ENCODE measurements around the gene UGT1A1. TPM values are rescaled to one million over a fixed set of nuclear protein-coding genes. Genes with fewer than 3 reads are reported as not detected.

Gene UGT1A1
- total and polyA plus RNA-seq, 2 of the 13 experiments (the other 11 are each of a cell fraction or from before 2014, with no cell fraction given) = 0.69 to 0.75 TPM

GRCh38 chr2:233758849-233759248 is 1.2 kb upstream of the UGT1A1 start (continued):
- TF ChIP-seq KAT2B (IDR thresholded peaks at IDR 0.05; ENCODE audit: borderline replicate concordance, low read depth, low read length) (no peak), MLLT10 (CRISPR knock-in tag; IDR thresholded peaks at IDR 0.05) (no peak), HDAC2 (CRISPR knock-in tag; IDR thresholded peaks at IDR 0.05) (no peak), PITX1 (CRISPR knock-in tag; IDR thresholded peaks at IDR 0.05) (no peak), MIXL1 (CRISPR knock-in tag; IDR thresholded peaks at IDR 0.05) (peak; percentile 65), ZNF670 (CRISPR knock-in tag; IDR thresholded peaks at IDR 0.05; ENCODE audit: borderline replicate concordance) (0 out of 2 replicates have a peak, but pooled peaks have one; percentile 19), PPARG (CRISPR knock-in tag; conservative IDR thresholded peaks at IDR 0.05) (0 out of 2 replicates have a peak, but pooled peaks have one; percentile 34), HIVEP1 (CRISPR knock-in tag; IDR thresholded peaks at IDR 0.05) (no peak), SRSF1 (optimal IDR thresholded peaks at IDR 0.05; ENCODE audit: low read depth, low read length) (no peak), ATM (IDR thresholded peaks at IDR 0.05; ENCODE audit: borderline replicate concordance) (no peak), CTCF (CRISPR knock-in tag; IDR thresholded peaks at IDR 0.05) (no peak), KDM5A (IDR thresholded peaks at IDR 0.05; ENCODE audit: borderline replicate concordance, low read length) (no peak), KLF11 (CRISPR knock-in tag; IDR thresholded peaks at IDR 0.05) (no peak), ARHGAP35 (CRISPR knock-in tag; IDR thresholded peaks at IDR 0.05; ENCODE audit: borderline replicate concordance) (no peak), GATAD2A (CRISPR knock-in tag; IDR thresholded peaks at IDR 0.05) (no peak), ETV5 (CRISPR knock-in tag; IDR thresholded peaks at IDR 0.05; ENCODE audit: borderline replicate concordance) (no peak), FLYWCH1 (CRISPR knock-in tag; IDR thresholded peaks at IDR 0.05) (no peak), ZNF101 (CRISPR knock-in tag; IDR thresholded peaks at IDR 0.05; ENCODE audit: borderline replicate concordance, low read depth) (no peak), POGZ (CRISPR knock-in tag; IDR thresholded peaks at IDR 0.05) (no peak), FOXO4 (CRISPR knock-in tag; conservative IDR thresholded peaks at IDR 0.05) (no peak), ZNF263 (CRISPR knock-in tag; IDR thresholded peaks at IDR 0.05) (no peak)
- TF ChIP-seq, protein P1, sequence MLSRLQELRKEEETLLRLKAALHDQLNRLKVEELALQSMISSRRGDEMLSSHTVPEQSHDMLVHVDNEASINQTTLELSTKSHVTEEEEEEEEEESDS (CRISPR knock-in tag; IDR thresholded peaks at IDR 0.05; ENCODE audit: borderline replicate concordance) = no peak
- TF ChIP-seq, protein P2, sequence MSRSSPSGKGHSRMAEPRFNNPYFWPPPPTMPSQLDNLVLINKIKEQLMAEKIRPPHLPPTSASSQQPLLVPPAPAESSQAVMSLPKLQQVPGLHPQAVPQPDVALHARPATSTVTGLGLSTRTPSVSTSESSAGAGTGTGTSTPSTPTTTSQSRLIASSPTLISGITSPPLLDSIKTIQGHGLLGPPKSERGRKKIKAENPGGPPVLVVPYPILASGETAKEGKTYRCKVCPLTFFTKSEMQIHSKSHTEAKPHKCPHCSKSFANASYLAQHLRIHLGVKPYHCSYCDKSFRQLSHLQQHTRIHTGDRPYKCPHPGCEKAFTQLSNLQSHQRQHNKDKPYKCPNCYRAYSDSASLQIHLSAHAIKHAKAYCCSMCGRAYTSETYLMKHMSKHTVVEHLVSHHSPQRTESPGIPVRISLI (CRISPR knock-in tag; IDR thresholded peaks at IDR 0.05; ENCODE audit: borderline replicate concordance) = no peak
- TF ChIP-seq, protein P3, sequence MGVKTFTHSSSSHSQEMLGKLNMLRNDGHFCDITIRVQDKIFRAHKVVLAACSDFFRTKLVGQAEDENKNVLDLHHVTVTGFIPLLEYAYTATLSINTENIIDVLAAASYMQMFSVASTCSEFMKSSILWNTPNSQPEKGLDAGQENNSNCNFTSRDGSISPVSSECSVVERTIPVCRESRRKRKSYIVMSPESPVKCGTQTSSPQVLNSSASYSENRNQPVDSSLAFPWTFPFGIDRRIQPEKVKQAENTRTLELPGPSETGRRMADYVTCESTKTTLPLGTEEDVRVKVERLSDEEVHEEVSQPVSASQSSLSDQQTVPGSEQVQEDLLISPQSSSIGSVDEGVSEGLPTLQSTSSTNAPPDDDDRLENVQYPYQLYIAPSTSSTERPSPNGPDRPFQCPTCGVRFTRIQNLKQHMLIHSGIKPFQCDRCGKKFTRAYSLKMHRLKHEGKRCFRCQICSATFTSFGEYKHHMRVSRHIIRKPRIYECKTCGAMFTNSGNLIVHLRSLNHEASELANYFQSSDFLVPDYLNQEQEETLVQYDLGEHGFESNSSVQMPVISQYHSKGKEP (CRISPR knock-in tag; IDR thresholded peaks at IDR 0.05) = no peak
